ENCODE measurements around the gene HEY2.

HEY2 gene

DNA sequence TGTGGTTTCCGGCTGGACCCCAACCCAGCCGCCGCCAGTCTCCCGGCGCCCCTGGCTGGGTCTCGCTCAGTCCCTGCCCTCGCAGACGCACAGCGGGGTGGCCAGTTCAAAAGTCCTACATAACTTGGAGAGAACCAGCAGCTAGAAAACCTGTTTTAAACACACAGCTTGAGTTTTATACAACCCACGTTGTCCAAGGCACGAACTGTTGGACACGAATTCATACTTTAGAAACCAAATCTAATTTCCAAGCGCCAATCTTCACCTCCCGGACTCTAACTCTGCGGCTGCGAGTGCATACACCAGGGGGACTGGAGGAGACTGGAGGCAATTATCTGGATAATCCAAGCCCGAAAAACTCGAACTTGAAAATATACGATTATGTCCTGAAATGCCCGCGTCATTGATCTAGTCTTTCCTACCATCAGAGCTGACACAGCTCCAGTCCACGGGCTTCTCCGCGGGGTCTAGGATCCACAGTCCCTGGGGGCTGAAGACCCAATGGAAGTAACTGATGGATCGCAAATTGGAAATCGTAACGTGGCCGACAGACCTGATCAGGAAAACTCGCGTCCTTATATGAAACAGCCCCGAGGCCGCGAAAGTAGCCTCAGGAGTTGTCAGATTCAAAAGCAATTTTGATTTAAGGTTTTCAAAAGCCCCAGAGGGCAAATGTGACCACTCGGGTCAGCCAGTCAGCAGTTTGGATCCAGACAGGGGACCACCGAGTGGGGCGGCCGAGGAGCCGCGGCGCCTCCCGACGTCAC lies 843 bp upstream of the HEY2 start:
- intact Hi-C loops (cut with DNase I; ENCODE audit: low total_unique reads): loop anchor here (5.0 to 10.0 kb wide), 2 partner anchors 154 to 306 kb away; no protein-coding TSS in a partner anchor
- no peaks in the 10 kb centered on the region for H3K27me3 ChIP-seq

DNA sequence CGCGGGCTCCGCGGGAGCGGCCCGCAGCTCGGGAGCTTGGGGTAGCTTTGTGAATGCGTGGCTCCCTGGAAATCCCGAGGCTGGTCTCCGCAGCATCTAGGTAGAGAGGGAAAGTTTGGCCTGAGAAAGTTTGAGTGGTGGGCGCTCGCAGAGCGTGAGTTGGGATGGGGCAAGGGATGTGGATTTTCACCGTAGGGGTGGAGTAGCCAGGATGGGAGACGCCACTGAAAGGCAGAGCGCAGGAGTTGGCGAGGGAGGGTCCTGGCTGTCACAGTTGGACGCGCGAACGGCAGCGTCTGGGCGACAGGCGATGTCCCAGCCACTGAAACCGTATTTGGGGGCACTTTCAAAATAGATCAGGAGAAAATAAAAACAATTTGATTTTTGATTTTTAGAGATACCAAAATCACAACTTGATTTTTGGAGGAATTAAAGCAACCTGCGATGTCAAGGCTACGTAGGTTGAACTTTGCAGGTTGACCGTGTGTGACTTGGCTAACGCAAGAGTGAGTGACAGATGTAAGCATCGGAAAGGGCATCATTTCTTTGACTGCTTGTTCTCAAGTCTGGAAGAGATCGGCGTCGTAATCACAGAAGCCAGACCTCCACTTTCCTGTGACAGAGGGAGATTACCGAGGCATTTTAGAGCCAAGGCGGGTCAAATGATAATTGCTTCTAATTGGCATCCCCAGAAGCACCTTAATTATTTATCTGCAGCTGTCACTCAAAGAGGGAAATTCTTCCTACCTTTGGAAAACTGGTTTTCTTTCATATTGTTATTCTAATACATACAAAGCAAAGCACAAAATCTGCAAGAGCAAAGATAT lies 646 bp downstream of the HEY2 start:
- H3K36me3 ChIP-seq: peaks cover 0 to 8% (median 7%) of the 10 kb centered on the region in 3 donors
- DNase-seq: peak; percentile 33 to 78
- intact Hi-C loops (cut with DNase I; ENCODE audit: low total_unique reads): loop anchor here (5.0 to 10.0 kb wide), 2 partner anchors 155 to 308 kb away; no protein-coding TSS in a partner anchor
- peak overlapping the region; percentile 99 for H3K27ac ChIP-seq
- peaks cover 0 to 29% (median 16%) of the 10 kb centered on the region in 4 donors for H3K4me1 ChIP-seq
- TF ChIP-seq, protein P1, sequence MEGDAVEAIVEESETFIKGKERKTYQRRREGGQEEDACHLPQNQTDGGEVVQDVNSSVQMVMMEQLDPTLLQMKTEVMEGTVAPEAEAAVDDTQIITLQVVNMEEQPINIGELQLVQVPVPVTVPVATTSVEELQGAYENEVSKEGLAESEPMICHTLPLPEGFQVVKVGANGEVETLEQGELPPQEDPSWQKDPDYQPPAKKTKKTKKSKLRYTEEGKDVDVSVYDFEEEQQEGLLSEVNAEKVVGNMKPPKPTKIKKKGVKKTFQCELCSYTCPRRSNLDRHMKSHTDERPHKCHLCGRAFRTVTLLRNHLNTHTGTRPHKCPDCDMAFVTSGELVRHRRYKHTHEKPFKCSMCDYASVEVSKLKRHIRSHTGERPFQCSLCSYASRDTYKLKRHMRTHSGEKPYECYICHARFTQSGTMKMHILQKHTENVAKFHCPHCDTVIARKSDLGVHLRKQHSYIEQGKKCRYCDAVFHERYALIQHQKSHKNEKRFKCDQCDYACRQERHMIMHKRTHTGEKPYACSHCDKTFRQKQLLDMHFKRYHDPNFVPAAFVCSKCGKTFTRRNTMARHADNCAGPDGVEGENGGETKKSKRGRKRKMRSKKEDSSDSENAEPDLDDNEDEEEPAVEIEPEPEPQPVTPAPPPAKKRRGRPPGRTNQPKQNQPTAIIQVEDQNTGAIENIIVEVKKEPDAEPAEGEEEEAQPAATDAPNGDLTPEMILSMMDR (IDR thresholded peaks at IDR 0.05): no peak
- no peaks in the 10 kb centered on the region for H3K27me3 ChIP-seq
- H3K9me3 ChIP-seq: no peaks in the 10 kb centered on the region
- peak overlapping the region; percentile 89 to 95 for H3K4me3 ChIP-seq

More for the DNA sequence above, 843 bp upstream of the HEY2 start:
- Histone ChIP-seq H3K4me1 (peaks cover 0 to 23% (median 5%) of the 10 kb centered on the region in 4 donors), H3K4me3 (peak overlapping the region; percentile 89 to 95), H3K36me3 (no peaks in the 10 kb centered on the region), H3K27ac (peak overlapping the region; percentile 99), H3K9me3 (no peaks in the 10 kb centered on the region)
- no peak for DNase-seq
- TF ChIP-seq, protein P1 (IDR thresholded peaks at IDR 0.05): no peak

DNA sequence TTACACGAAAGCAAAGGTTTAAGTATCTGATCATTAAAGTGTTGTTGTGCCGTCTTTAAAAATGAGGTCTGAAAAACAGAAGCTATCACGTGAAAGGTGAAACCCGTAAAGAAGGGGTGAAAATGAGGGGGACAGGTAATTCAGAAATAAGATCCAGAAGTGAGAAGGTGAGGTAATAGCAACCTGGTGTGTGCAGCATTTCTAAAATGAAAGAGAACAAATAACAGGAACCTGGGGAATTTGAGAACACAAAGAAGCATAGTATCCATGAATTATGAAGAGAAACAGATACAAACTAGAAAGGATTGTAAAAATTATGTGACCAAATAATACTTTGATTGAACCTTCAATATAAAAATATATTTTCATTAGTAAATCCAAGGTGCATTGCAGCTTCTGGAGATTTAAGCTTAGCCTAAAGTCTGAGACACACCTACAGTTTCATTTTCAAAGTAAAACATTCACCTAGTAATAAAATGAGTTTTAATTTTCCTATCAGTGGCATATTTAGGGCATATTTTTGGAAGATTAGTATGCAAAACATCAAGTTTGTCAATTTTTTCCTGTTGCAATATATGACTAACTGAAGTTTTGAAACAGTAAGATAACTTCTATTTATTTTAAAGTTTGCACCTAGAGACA lies 1.4 kb downstream of the HEY2 start:
- peaks cover 0 to 29% (median 14%) of the 10 kb centered on the region in 4 donors for H3K4me1 ChIP-seq
- DNase-seq: no peak
- H3K36me3 ChIP-seq: peaks cover 0 to 12% (median 11%) of the 10 kb centered on the region in 3 donors
- TF ChIP-seq, protein P1 (IDR thresholded peaks at IDR 0.05): no peak
- H3K27ac ChIP-seq: peak overlapping the region; percentile 99
- H3K4me3 ChIP-seq: peak overlapping the region; percentile 89 to 95
- no peaks in the 10 kb centered on the region for H3K9me3 ChIP-seq
- H3K27me3 ChIP-seq: no peaks in the 10 kb centered on the region
- intact Hi-C loops (cut with DNase I; ENCODE audit: low total_unique reads): no loop called here

DNA sequence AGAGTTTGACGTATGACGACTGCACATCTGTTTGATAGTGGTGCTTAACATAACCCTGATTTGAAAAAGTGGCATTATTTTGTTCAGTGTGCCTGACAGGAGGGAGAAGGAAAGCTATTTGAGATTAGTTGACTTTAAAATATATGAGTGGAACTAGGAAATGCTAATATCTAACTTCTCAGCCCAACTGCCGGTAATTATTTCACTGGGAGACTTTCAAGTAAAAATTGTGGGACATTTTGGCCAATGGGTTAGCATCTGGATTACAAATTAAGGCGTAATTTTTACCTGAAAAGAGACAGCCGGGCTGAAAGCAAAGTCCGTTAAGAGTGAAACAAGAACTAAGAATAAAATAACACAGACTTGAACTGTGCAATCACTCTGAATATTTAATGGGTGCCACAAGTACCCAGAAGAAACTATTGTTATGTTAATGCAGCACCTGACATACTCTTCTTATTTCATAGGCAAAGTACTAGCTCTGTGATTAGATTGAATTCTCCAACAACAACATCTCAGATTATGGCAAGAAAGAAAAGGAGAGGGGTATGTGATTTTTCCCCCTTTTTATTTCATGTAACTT lies 2.0 kb downstream of the HEY2 start:
- intact Hi-C loops (cut with DNase I; ENCODE audit: low total_unique reads): no loop called here
- Histone ChIP-seq H3K4me3 (peak overlapping the region; percentile 89 to 95), H3K27me3 (no peaks in the 10 kb centered on the region)

More for the DNA sequence above, 2.0 kb downstream of the HEY2 start:
- H3K9me3 ChIP-seq: no peaks in the 10 kb centered on the region
- TF ChIP-seq, protein P1 (IDR thresholded peaks at IDR 0.05): no peak
- H3K4me1 ChIP-seq: peaks cover 0 to 31% (median 15%) of the 10 kb centered on the region in 4 donors
- no peak for DNase-seq
- H3K27ac ChIP-seq: peak overlapping the region; percentile 99
- H3K36me3 ChIP-seq: peaks cover 0 to 12% (median 11%) of the 10 kb centered on the region in 3 donors
